Fibroblast of pulmonary artery (primary cell): ENCODE measurements around the gene PORCN.
A peak's percentile ranks its signal among the peaks of the same experiment; 100 is the strongest.

Source experiments
- DNase-seq: peaks from one replicate; pipeline ENCODE4 v3.0.0-alpha.2; 2010; ENCODE audit warnings: low read depth
- H3K4me3 ChIP-seq: replicated peaks from 2 replicates; pipeline ENCODE4 v1.5.1; 2011; ENCODE audit warnings: low read depth, mild to moderate bottlenecking, control low read depth, low read length, moderate library complexity
- TF ChIP-seq, protein P1 (sequence below): IDR thresholded peaks from 2 replicates; pipeline ENCODE4 v1.5.1; 2011; ENCODE audit warnings: mild to moderate bottlenecking, control low read depth, low read length, inconsistent platforms; ENCODE audit errors: missing control alignments

The PORCN gene

DNA sequence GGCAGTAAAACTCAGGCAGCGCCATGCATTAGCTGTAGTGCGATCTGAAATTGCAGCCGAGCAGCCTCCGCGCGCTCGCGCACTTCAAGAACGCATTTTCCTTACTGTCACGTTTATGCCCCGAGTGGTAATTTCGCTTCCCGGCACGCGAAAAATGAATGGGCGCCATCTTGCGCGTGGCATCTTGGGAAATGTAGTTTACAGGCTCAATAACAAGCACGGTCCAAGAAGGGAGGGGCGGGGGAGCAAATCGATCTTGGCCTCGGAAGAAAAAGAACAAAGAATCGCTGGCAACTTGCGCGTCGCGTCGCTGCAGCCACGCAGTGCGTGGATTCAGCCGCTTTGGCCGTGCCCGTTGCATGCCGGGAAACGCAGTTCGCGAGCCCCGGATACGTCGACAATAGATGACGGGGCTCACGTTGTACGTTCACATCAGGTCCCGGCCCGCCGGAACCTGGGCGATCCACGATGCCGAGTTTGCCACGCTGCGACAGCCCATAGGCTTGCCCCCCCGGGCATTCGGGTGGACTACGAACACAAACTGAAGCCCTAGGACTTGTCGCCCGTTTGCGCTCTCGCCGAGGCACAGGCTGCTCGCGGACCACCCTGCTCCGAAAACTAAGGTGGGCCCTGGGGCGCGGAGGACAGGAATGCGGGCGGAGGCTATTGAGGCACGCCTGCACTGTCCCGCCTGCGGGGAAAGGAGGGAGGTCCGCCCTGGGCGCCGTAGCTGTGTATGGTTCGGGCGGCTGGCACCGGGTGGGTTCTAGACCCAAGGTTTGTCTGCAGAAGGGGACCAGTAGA lies 32.8 kb upstream of the PORCN start, which contains the start of gene FTSJ1:
Gene FTSJ1 (plus strand): TSS at position 426 of the 804 bp plus-strand sequence. CDS start 1,849 bp downstream, outside the sequence.
- TF ChIP-seq, protein P1, sequence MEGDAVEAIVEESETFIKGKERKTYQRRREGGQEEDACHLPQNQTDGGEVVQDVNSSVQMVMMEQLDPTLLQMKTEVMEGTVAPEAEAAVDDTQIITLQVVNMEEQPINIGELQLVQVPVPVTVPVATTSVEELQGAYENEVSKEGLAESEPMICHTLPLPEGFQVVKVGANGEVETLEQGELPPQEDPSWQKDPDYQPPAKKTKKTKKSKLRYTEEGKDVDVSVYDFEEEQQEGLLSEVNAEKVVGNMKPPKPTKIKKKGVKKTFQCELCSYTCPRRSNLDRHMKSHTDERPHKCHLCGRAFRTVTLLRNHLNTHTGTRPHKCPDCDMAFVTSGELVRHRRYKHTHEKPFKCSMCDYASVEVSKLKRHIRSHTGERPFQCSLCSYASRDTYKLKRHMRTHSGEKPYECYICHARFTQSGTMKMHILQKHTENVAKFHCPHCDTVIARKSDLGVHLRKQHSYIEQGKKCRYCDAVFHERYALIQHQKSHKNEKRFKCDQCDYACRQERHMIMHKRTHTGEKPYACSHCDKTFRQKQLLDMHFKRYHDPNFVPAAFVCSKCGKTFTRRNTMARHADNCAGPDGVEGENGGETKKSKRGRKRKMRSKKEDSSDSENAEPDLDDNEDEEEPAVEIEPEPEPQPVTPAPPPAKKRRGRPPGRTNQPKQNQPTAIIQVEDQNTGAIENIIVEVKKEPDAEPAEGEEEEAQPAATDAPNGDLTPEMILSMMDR: no peak
- peak; percentile 94 for DNase-seq
- peak within 1 kb of the TSS; percentile 79 for H3K4me3 ChIP-seq

DNA sequence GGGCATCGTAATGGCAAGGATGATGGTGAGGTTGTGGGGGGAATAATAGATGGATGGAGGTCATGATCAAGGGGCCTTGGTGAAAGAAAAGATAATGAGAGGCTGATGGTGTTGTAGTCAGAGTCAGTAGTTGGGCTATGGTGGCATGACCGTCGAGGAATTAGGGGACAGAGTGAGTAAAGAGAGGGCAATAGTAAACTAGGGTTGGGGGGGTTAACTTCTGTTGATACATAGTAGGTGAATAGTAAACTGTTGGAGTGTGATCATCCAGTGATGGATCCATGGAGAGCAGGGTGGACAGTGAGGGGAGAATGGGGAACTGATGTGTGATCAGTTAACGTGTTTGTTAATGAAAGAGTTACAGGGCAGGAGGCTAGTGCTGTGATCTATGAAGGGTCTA lies 31.9 kb upstream of the PORCN start:
- TF ChIP-seq, protein P1: no peak
- H3K4me3 ChIP-seq: peak overlapping the region; percentile 79
- DNase-seq: no peak

DNA sequence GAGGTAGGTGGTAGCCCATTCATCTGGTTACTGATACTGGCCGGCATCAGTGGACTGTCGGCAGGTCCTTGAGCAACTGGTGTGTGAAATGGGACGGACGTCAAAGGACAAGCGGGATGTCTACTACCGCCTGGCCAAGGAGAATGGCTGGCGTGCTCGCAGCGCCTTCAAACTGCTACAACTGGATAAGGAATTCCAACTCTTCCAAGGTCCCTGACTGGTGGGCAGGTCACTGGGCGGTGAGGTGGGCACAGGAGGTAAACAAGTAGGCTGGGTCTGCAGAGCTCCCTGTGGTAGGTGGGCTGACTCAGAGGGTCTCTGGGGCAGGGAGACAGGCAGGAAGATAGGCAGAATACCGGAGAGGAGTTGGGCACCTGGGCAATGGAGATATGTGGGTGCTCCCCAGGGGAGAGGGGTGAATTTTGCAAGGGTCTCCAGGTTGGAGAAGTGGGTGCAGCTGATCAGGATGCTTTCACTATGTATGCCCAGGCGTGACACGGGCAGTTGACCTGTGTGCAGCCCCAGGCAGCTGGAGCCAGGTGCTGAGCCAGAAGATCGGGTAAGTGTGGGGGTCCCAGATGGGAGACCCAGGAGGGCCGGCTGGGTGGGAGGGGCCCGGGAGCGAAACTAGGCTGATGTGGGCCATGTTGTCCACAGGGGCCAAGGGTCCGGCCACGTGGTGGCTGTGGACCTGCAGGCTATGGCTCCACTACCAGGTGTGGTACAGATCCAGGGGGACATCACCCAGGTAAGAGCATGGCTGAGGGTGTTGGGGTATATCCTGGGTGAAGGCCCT lies 30.6 kb upstream of the PORCN start:
- H3K4me3 ChIP-seq: no peak overlapping the region
- no peak for DNase-seq
- TF ChIP-seq, protein P1: no peak

DNA sequence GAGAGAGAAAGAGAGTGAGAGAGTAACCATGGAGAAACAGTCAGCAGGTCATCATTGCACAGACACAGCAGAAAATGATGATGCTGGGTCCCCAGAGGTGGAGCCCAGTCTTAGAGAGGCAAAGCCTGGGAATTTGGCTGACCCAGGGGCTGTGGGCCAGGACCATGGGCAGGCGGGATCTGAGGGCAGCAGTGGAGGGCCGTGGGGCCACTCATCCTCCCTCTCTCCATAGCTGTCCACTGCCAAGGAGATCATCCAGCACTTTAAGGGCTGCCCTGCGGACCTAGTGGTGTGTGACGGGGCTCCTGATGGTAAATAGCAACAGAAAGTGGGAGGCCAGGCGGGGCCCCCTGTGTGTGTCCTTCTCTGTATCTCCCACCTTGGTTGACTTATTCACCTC lies 30.0 kb upstream of the PORCN start:
- TF ChIP-seq, protein P1: no peak
- DNase-seq: no peak
- H3K4me3 ChIP-seq: no peak overlapping the region

DNA sequence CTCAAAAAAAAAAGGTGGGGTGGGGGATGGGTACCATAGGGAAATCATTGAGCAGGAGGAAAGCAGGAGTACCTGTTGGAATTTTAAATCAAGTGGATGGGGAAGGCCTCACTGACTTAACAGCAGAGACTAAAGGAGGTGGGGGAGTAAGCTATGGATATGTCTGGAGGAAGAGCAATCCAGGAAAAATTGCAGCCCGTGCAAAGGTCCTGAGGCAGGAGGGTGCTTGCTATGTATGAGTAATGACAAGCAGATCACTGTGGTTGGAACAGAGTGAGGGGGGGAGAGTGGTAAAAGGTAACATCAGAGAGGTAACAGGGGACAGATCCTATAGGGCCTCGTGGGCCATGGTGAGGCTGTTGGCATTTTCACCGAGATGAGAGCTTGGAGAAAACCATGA lies 28.6 kb upstream of the PORCN start:
- no peak overlapping the region for H3K4me3 ChIP-seq
- TF ChIP-seq, protein P1: no peak
- DNase-seq: no peak

DNA sequence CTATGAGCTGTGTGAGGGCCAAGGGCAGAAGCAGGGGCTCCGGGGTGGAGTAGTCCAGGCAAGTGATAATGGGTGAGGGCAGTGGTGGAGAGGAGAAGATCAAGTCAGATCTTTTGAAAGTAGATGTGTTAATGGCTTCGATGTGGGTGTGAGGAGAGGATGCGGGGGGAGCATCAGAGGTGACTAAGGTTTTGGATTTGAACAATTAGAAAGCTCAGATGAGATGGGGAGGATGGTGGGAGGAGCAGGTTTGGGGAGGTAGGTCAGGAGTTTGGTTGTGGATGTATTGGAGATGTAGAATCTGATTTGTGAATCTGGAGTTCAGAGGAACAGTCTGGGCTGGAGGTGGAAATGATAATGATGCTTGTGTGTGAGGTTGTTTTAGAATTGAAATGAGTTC lies 28.2 kb upstream of the PORCN start:
- TF ChIP-seq, protein P1: no peak
- DNase-seq: no peak
- no peak overlapping the region for H3K4me3 ChIP-seq
